CD14-positive monocyte (primary cell): ENCODE results near the gene INS. TPM values are rescaled to one million over a fixed set of nuclear protein-coding genes. Genes with fewer than 3 reads are reported as not detected.
A peak's percentile ranks its signal among the peaks of the same experiment; 100 is the strongest.

Experiments
- DNase-seq, 3 donors: peaks; one replicate each; pipeline ENCODE4 v3.0.0-alpha.2; 2011 to 2022
- H2AFZ ChIP-seq: 2 replicates; pipeline ENCODE4 v1.6.0; 2012; ENCODE audit warnings: mild to moderate bottlenecking, low read depth, low read length, inconsistent platforms; ENCODE audit not compliant: insufficient read depth, poor library complexity, severe bottlenecking
- H3K27ac ChIP-seq, 2 donors: 1 replicate in 1 of 2; 2 replicates in 1 of 2; pipeline ENCODE4 v1.5.1; 2012 to 2013; ENCODE audit warnings: low read length in 2 of 2, control low read depth in 1 of 2, inconsistent platforms in 1 of 2, low read depth in 1 of 2, mild to moderate bottlenecking in 1 of 2
- H3K27me3 ChIP-seq, 2 donors: one replicate each; pipeline versions ENCODE4 v1.6.0 to v1.6.1; 2011 to 2013; ENCODE audit warnings: low read length in 2 of 2; ENCODE audit not compliant: control insufficient read depth in 2 of 2, insufficient read depth in 2 of 2
- H3K36me3 ChIP-seq, 2 donors: replicated peaks in 1 of 2; 1 replicate in 1 of 2; 2 replicates in 1 of 2; pipeline versions ENCODE4 v1.5.1 to v1.6.1; 2012 to 2013; ENCODE audit warnings: low read length in 2 of 2, control low read depth in 1 of 2, inconsistent platforms in 1 of 2, mild to moderate bottlenecking in 1 of 2; ENCODE audit not compliant: insufficient read depth in 2 of 2, control insufficient read depth in 1 of 2
- H3K4me1 ChIP-seq, 2 donors: 1 replicate in 1 of 2; 2 replicates in 1 of 2; pipeline versions ENCODE4 v1.5.1 to v1.6.1; 2012 to 2013; ENCODE audit warnings: low read length in 2 of 2, control low read depth in 1 of 2, inconsistent platforms in 1 of 2, mild to moderate bottlenecking in 1 of 2, moderate library complexity in 1 of 2; ENCODE audit not compliant: insufficient read depth in 2 of 2, control insufficient read depth in 1 of 2
- H3K4me2 ChIP-seq: replicated peaks from 2 replicates; pipeline ENCODE3; 2012; ENCODE audit warnings: low read length, moderate library complexity, mild to moderate bottlenecking; ENCODE audit not compliant: poor library complexity, severe bottlenecking; ENCODE audit errors: extremely low read depth
- H3K4me3 ChIP-seq, 3 experiments: fragments of 200-600 bp in 1 of 3; sonication (generic) in 1 of 3; replicated peaks in 1 of 3; 1 replicate in 2 of 3; 2 replicates in 1 of 3; pipeline ENCODE4 v1.5.1; 2011 to 2013; ENCODE audit warnings: low read length in 3 of 3, mild to moderate bottlenecking in 3 of 3, control low read depth in 2 of 3, low read depth in 2 of 3, inconsistent platforms in 1 of 3, moderate library complexity in 1 of 3
- H3K79me2 ChIP-seq: 2 replicates; pipeline ENCODE4 v1.6.0; 2012; ENCODE audit warnings: mild to moderate bottlenecking, control low read depth, inconsistent platforms, low read length, moderate library complexity; ENCODE audit not compliant: insufficient read depth
- H3K9ac ChIP-seq: 2 replicates; pipeline ENCODE4 v1.6.0; 2017; ENCODE audit warnings: low read length, mild to moderate bottlenecking; ENCODE audit not compliant: insufficient read depth, poor library complexity, severe bottlenecking
- H3K9me3 ChIP-seq, 2 donors: replicated peaks in 1 of 2; 1 replicate in 1 of 2; 2 replicates in 1 of 2; pipeline versions ENCODE4 v1.5.1 to v1.6.1; 2012 to 2013; ENCODE audit warnings: low read length in 2 of 2, control low read depth in 1 of 2; ENCODE audit not compliant: control insufficient read depth in 1 of 2, insufficient read depth in 1 of 2
- H4K20me1 ChIP-seq: 2 replicates; pipeline ENCODE4 v1.6.0; 2012; ENCODE audit warnings: mild to moderate bottlenecking, low read length, control low read depth, moderate library complexity; ENCODE audit not compliant: insufficient read depth
- H3K27ac Mint-ChIP-seq, 7 donors: one replicate each; pipeline ENCODE4 v1.8.0; 2020; ENCODE audit warnings: mild to moderate bottlenecking in 7 of 7, mixed read lengths in 7 of 7, moderate library complexity in 6 of 7, inconsistent platforms in 2 of 7
- H3K27me3 Mint-ChIP-seq, 3 donors: one replicate each; pipeline ENCODE4 v1.8.0; 2021 to 2022; ENCODE audit warnings: low read depth in 3 of 3, mild to moderate bottlenecking in 3 of 3, mixed read lengths in 3 of 3, moderate library complexity in 3 of 3, inconsistent platforms in 1 of 3
- H3K36me3 Mint-ChIP-seq, 2 donors: one replicate each; pipeline ENCODE4 v1.8.0; 2020; ENCODE audit warnings: mixed read lengths in 2 of 2, inconsistent platforms in 1 of 2, mild to moderate bottlenecking in 1 of 2
- H3K4me1 Mint-ChIP-seq: one replicate; pipeline ENCODE4 v1.8.0; 2020; ENCODE audit warnings: mild to moderate bottlenecking, mixed read lengths
- H3K4me3 Mint-ChIP-seq, 2 donors: one replicate each; pipeline ENCODE4 v1.8.0; 2020; ENCODE audit warnings: mild to moderate bottlenecking in 2 of 2, mixed read lengths in 2 of 2, moderate library complexity in 1 of 2
- H3K9me3 Mint-ChIP-seq, 7 donors: one replicate each; pipeline ENCODE4 v1.8.0; 2020 to 2022; ENCODE audit warnings: mixed read lengths in 7 of 7, mild to moderate bottlenecking in 6 of 7, moderate library complexity in 6 of 7, inconsistent platforms in 2 of 7
- WGBS: methylation state at CpG from one replicate; pipeline ENCODE4 v1.1.5; 2013; ENCODE audit warnings: missing lambda C conversion rate; ENCODE audit not compliant: insufficient coverage; 5-methylcytosine and 5-hydroxymethylcytosine counted together
- intact Hi-C, 2 donors: fragments of 100-400 bp; cut with micrococcal nuclease; formaldehyde crosslinking; loops; one replicate each; pipeline versions ENCODE4 v1.15.0 to v1.15.1; 2023
- polyA plus RNA-seq, 3 donors: library from polyadenylated mRNA; depleted of rRNA in 1 of 3; unstranded in 2 of 3; stranded (reverse) in 1 of 3; fragments of 300-500 nt in 2 of 3; fragments of >200 nt in 1 of 3; fragmentation: Illumina TruSeq in 2 of 3; gene quantifications; 1 replicate in 2 of 3; 2 replicates in 1 of 3; pipeline ENCODE4 v1.2.3, GENCODE V29; 2012 to 2021
- TF ChIP-seq, protein P1 (sequence below): fragments of 200-600 bp; IDR thresholded peaks from one replicate; pipeline ENCODE4 v1.8.0; 2022; ENCODE audit warnings: antibody characterized with exemption, mild to moderate bottlenecking

INS gene
- polyA plus RNA-seq, 3 donors = not detected

DNA sequence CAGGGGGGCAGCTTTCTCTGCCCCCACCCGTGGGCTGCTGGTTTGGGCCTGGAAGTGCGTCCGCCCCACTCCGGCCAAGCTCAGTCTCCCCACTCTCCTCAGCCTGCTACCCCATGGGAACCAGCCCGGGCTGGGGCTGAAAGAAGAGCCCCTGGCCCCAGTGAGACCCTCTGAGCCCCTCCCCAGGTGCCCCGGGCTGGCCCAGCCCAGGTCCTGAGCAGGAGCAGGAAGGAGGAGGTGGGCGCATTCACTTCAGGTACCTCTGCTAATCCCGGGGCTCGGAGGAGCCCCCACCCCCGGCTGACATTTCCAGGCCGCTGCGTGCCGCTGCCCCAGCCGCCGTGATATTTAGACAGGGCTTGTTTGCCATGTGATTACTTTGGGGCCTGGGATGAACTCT lies 19.3 kb upstream of the INS start:
- H4K20me1 ChIP-seq = no peaks in the 10 kb centered on the region
- H3K36me3 Mint-ChIP-seq = no peaks in the 10 kb centered on the region
- H3K4me3 Mint-ChIP-seq = no peak overlapping the region
- H2AFZ ChIP-seq = no peak overlapping the region
- no peak overlapping the region for H3K27ac ChIP-seq
- H3K27me3 Mint-ChIP-seq = peaks cover 7 to 17% (median 10%) of the 10 kb centered on the region in 3 donors
- TF ChIP-seq, protein P1, sequence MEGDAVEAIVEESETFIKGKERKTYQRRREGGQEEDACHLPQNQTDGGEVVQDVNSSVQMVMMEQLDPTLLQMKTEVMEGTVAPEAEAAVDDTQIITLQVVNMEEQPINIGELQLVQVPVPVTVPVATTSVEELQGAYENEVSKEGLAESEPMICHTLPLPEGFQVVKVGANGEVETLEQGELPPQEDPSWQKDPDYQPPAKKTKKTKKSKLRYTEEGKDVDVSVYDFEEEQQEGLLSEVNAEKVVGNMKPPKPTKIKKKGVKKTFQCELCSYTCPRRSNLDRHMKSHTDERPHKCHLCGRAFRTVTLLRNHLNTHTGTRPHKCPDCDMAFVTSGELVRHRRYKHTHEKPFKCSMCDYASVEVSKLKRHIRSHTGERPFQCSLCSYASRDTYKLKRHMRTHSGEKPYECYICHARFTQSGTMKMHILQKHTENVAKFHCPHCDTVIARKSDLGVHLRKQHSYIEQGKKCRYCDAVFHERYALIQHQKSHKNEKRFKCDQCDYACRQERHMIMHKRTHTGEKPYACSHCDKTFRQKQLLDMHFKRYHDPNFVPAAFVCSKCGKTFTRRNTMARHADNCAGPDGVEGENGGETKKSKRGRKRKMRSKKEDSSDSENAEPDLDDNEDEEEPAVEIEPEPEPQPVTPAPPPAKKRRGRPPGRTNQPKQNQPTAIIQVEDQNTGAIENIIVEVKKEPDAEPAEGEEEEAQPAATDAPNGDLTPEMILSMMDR = no peak
- H3K9me3 ChIP-seq = no peaks in the 10 kb centered on the region
- no peaks in the 10 kb centered on the region for H3K4me1 Mint-ChIP-seq
- no peak overlapping the region for H3K9ac ChIP-seq
- H3K4me3 ChIP-seq = no peak overlapping the region
- no peak overlapping the region for H3K4me2 ChIP-seq
- peaks cover 0 to 7% of the 10 kb centered on the region in 2 donors for H3K27me3 ChIP-seq
- no peak overlapping the region for H3K27ac Mint-ChIP-seq
- intact Hi-C loops = no loop called here
- no peaks in the 10 kb centered on the region for H3K79me2 ChIP-seq
- peaks cover 0 to 5% (median 0%) of the 10 kb centered on the region in 7 donors for H3K9me3 Mint-ChIP-seq
- H3K4me1 ChIP-seq = no peaks in the 10 kb centered on the region
- no peaks in the 10 kb centered on the region for H3K36me3 ChIP-seq
- 90% methylated on average over 14 of the region's 15 CpGs for WGBS
- no peak for DNase-seq

DNA sequence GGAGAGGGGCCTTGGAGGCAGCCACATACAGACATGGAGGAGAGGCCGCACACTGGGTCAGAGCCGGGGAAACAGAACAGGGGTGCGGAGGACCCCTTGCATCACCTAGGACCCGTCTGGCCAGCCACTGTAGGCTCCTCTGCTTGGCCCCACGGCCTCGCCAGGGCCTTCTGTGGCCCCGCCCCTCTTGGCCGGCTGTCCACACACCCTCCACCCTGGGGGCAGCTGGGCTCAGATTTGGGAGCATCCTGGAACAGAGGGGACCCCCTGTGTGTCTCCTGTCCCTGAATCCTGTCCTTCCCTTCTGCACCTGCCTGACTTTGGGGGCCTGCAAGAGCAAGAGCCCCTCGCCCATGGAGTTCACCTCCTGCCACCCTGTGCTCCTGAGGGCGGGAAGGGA lies 18.5 kb upstream of the INS start:
- TF ChIP-seq, protein P1 = no peak
- H3K36me3 Mint-ChIP-seq = no peaks in the 10 kb centered on the region
- H3K27ac ChIP-seq = no peak overlapping the region
- no peaks in the 10 kb centered on the region for H3K36me3 ChIP-seq
- H3K27ac Mint-ChIP-seq = peak overlapping the region in 1 of 7 donors; percentile 65
- no peak overlapping the region for H3K9ac ChIP-seq
- no peaks in the 10 kb centered on the region for H3K9me3 ChIP-seq
- no peaks in the 10 kb centered on the region for H3K4me1 ChIP-seq
- no peaks in the 10 kb centered on the region for H3K79me2 ChIP-seq
- H3K27me3 ChIP-seq = no peaks in the 10 kb centered on the region
- H3K9me3 Mint-ChIP-seq = peaks cover 0 to 3% (median 0%) of the 10 kb centered on the region in 7 donors
- no peaks in the 10 kb centered on the region for H3K4me1 Mint-ChIP-seq
- H4K20me1 ChIP-seq = no peaks in the 10 kb centered on the region
- no peak overlapping the region for H3K4me2 ChIP-seq
- intact Hi-C loops = no loop called here
- 90% methylated on average over 10 of the region's 10 CpGs for WGBS
- peaks cover 0 to 9% (median 8%) of the 10 kb centered on the region in 3 donors for H3K27me3 Mint-ChIP-seq
- H3K4me3 Mint-ChIP-seq = no peak overlapping the region
- no peak for DNase-seq
- no peak overlapping the region for H3K4me3 ChIP-seq
- no peak overlapping the region for H2AFZ ChIP-seq
